Uterus (tissue), 4 donors: Measurements from ENCODE around the gene AKR7A2. TPM values are rescaled to one million over a fixed set of nuclear protein-coding genes. Genes with fewer than 3 reads are reported as not detected.

ENCODE experiments used
- DNase-seq, 2 donors: peaks; one replicate each; pipeline ENCODE4 v3.0.0-alpha.2; 2019 to 2020
- H3K27ac ChIP-seq, 2 donors: fragments of 200-600 bp; sonication (generic); 1 replicate in 1 of 2; 2 replicates in 1 of 2; pipeline ENCODE4 v1.5.1; 2016 to 2018
- H3K27me3 ChIP-seq, 2 donors: fragments of 200-600 bp; sonication (generic); one replicate each; pipeline ENCODE4 v1.5.1; 2018 to 2019; ENCODE audit warnings: control low read depth in 1 of 2
- H3K36me3 ChIP-seq, 2 donors: fragments of 200-600 bp; sonication (generic); one replicate each; pipeline ENCODE4 v1.5.1; 2019; ENCODE audit warnings: control low read depth in 1 of 2
- H3K4me1 ChIP-seq, 2 donors: fragments of 200-600 bp; sonication (generic); one replicate each; pipeline ENCODE4 v1.5.1; 2018 to 2019; ENCODE audit warnings: control low read depth in 1 of 2
- H3K4me3 ChIP-seq, 2 donors: fragments of 200-600 bp; sonication (generic); 1 replicate in 1 of 2; 2 replicates in 1 of 2; pipeline ENCODE4 v1.5.1; 2018 to 2019; ENCODE audit warnings: mild to moderate bottlenecking in 1 of 2
- H3K9me3 ChIP-seq, 2 donors: fragments of 200-600 bp; sonication (generic); one replicate each; pipeline ENCODE4 v1.5.1; 2019; ENCODE audit warnings: control low read depth in 1 of 2
- CTCF ChIP-seq, 4 experiments: fragments of 200-600 bp in 2 of 4; fragments of 450-650 bp in 2 of 4; sonication (generic) in 2 of 4; IDR thresholded peaks; one replicate each; pipeline ENCODE4 v1.5.1; 2016 to 2019; ENCODE audit warnings: antibody characterized with exemption in 4 of 4, mild to moderate bottlenecking in 2 of 4, moderate library complexity in 1 of 4
- POLR2A ChIP-seq, 2 donors: fragments of 450-650 bp; IDR thresholded peaks; one replicate each; pipeline ENCODE4 v1.6.1; 2016; ENCODE audit warnings: antibody characterized with exemption in 2 of 2, mild to moderate bottlenecking in 1 of 2, moderate library complexity in 1 of 2
- intact Hi-C: fragments of 100-400 bp; cut with DNase I; formaldehyde crosslinking; loops from one replicate; pipeline ENCODE4 v1.15.1; 2023; ENCODE audit warnings: low total_unique reads
- total RNA-seq, 4 donors: library from RNA; depleted of rRNA in 3 of 4; stranded (reverse); fragments of >200 nt in 3 of 4; gene quantifications; one replicate each; pipeline versions ENCODE4 v1.1.0 to v1.2.4, GENCODE V29; 2014 to 2023
- donor health status: DM: yes; HTN: yes; CAD: no.

Gene AKR7A2
- total RNA-seq, 4 donors from 2014 or later: 5.6 to 108 (median 33.6) TPM

- Histone ChIP-seq H3K36me3 (no peaks in the 10 kb centered on the region), H3K4me1 (peaks cover 0 to 3% of the 10 kb centered on the region in 2 donors), H3K27ac (no peak overlapping the region), H3K4me3 (no peak overlapping the region), H3K27me3 (no peaks in the 10 kb centered on the region), H3K9me3 (no peaks in the 10 kb centered on the region)
- intact Hi-C loops: no loop called here
- TF ChIP-seq CTCF (IDR thresholded peaks at IDR 0.05) (no peak), POLR2A (IDR thresholded peaks at IDR 0.05) (no peak)
- DNase-seq: no peak
Observed at GRCh38 chr1:19337289-19337688, 25.3 kb upstream of the AKR7A2 start.

- Histone ChIP-seq H3K4me3 (no peak overlapping the region), H3K27me3 (no peaks in the 10 kb centered on the region), H3K9me3 (no peaks in the 10 kb centered on the region), H3K27ac (no peak overlapping the region), H3K36me3 (no peaks in the 10 kb centered on the region), H3K4me1 (no peaks in the 10 kb centered on the region)
- no peak for TF ChIP-seq POLR2A (IDR thresholded peaks at IDR 0.05)
- TF ChIP-seq CTCF (IDR thresholded peaks at IDR 0.05): no peak
- DNase-seq: no peak
- intact Hi-C loops: no loop called here
Observed at GRCh38 chr1:19336543-19336942, 24.6 kb upstream of the AKR7A2 start.

GRCh38 chr1:19333587-19334354, 21.8 kb upstream of the AKR7A2 start:
- Histone ChIP-seq H3K9me3 (no peaks in the 10 kb centered on the region), H3K4me1 (no peaks in the 10 kb centered on the region), H3K27ac (no peak overlapping the region), H3K27me3 (no peaks in the 10 kb centered on the region), H3K36me3 (no peaks in the 10 kb centered on the region), H3K4me3 (no peak overlapping the region)
- intact Hi-C loops: no loop called here
- DNase-seq: no peak
- TF ChIP-seq CTCF (IDR thresholded peaks at IDR 0.05) (no peak), POLR2A (IDR thresholded peaks at IDR 0.05) (no peak)

- no peak for DNase-seq
- Histone ChIP-seq H3K27me3 (no peaks in the 10 kb centered on the region), H3K4me3 (no peak overlapping the region), H3K9me3 (no peaks in the 10 kb centered on the region), H3K4me1 (no peaks in the 10 kb centered on the region), H3K27ac (no peak overlapping the region), H3K36me3 (no peaks in the 10 kb centered on the region)
- TF ChIP-seq CTCF (IDR thresholded peaks at IDR 0.05) (no peak), POLR2A (IDR thresholded peaks at IDR 0.05) (no peak)
- intact Hi-C loops: no loop called here
Observed at GRCh38 chr1:19332832-19333231, 20.9 kb upstream of the AKR7A2 start.

- Histone ChIP-seq H3K27me3 (no peaks in the 10 kb centered on the region), H3K4me3 (no peak overlapping the region), H3K4me1 (no peaks in the 10 kb centered on the region), H3K36me3 (no peaks in the 10 kb centered on the region), H3K9me3 (no peaks in the 10 kb centered on the region), H3K27ac (no peak overlapping the region)
- intact Hi-C loops: no loop called here
- DNase-seq: no peak
- no peak for TF ChIP-seq POLR2A (IDR thresholded peaks at IDR 0.05)
- TF ChIP-seq CTCF (IDR thresholded peaks at IDR 0.05): no peak
Observed at GRCh38 chr1:19331262-19331878, 19.4 kb upstream of the AKR7A2 start.
